ENCODE results near the gene RXRA. TPM values are rescaled to one million over a fixed set of nuclear protein-coding genes. Genes with fewer than 3 reads are reported as not detected.

RXRA gene
- total and polyA plus RNA-seq, 5 donors from 2014 or later, result 0.29 to 13.6 (median 1.4) TPM

DNA sequence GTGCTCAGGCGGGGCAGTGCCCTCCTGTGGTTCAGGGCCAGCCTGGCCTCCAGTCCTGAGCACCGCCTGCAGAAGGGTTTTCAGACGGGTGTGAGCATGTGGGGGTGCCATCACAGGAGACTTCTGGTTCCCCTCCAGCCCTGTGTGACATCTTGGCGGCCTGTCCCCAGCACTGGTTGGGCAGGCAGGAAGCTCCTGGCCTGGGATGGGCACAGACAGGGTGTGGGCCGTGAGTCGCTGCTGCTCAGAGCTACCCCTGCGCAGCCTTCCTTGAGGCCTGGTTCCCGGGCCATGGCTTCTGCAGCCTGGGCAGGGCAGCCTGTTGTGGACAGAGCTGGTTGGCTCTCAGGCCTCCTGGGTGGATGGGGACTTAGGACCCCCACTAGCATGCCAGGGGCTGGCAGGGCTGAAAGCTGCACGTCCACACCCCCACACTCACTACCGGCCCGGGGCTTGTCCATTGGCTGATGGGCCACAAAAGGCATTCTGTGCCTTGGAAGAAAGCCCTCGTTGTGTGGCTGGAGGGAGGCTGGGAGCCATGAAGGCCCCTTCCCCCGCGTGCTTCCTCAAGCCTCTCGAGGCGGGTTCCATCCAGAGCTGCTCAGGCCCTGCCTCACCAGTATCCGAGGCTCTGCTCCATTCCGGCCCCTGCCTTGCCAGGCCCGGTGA, 58.7 kb downstream of the RXRA start:
- Mint-ChIP-seq H3K36me3 (no peaks in the 10 kb centered on the region), H3K4me1 (peaks cover 0 to 43% (median 19%) of the 10 kb centered on the region in 4 donors), H3K27ac (no peak overlapping the region), H3K9me3 (peaks cover 0 to 3% (median 0%) of the 10 kb centered on the region in 7 donors), H3K4me3 (no peak overlapping the region), H3K27me3 (no peaks in the 10 kb centered on the region)
- H3K9me3 ChIP-seq (ENCODE audit: control insufficient read depth in 2 of 2, low read length in 2 of 2), result no peaks in the 10 kb centered on the region
- ATAC-seq (ENCODE audit: low read depth in 2 of 2), result no peak
- no peaks in the 10 kb centered on the region for H3K27me3 ChIP-seq (ENCODE audit: control insufficient read depth, insufficient read depth, low read length)
- H3K4me1 ChIP-seq (ENCODE audit: control insufficient read depth, insufficient read depth, low read length, poor library complexity, severe bottlenecking), result peaks cover 36% of the 10 kb centered on the region
- no peak for DNase-seq
- no peak overlapping the region for H3K27ac ChIP-seq (ENCODE audit: insufficient read depth, low read length, poor library complexity, severe bottlenecking)
- no peak overlapping the region for H3K4me3 ChIP-seq (ENCODE audit: low read depth, low read length)
- H3K36me3 ChIP-seq (ENCODE audit: control insufficient read depth, insufficient read depth, low read length), result no peaks in the 10 kb centered on the region

- peaks cover 0 to 50% (median 25%) of the 10 kb centered on the region in 4 donors for H3K4me1 Mint-ChIP-seq
- H3K9me3 Mint-ChIP-seq, result peaks cover 0 to 3% (median 0%) of the 10 kb centered on the region in 7 donors
- H3K4me3 Mint-ChIP-seq, result no peak overlapping the region
- no peak overlapping the region for H3K27ac ChIP-seq (ENCODE audit: insufficient read depth, low read length, poor library complexity, severe bottlenecking)
- DNase-seq (no peak), ATAC-seq (ENCODE audit: low read depth in 2 of 2) (no peak)
- peaks cover 46% of the 10 kb centered on the region for H3K4me1 ChIP-seq (ENCODE audit: control insufficient read depth, insufficient read depth, low read length, poor library complexity, severe bottlenecking)
- no peak overlapping the region for H3K4me3 ChIP-seq (ENCODE audit: low read depth, low read length)
- H3K27me3 Mint-ChIP-seq, result no peaks in the 10 kb centered on the region
- H3K9me3 ChIP-seq (ENCODE audit: control insufficient read depth in 2 of 2, low read length in 2 of 2), result no peaks in the 10 kb centered on the region
- H3K27me3 ChIP-seq (ENCODE audit: control insufficient read depth, insufficient read depth, low read length), result no peaks in the 10 kb centered on the region
- no peaks in the 10 kb centered on the region for H3K36me3 Mint-ChIP-seq
- no peaks in the 10 kb centered on the region for H3K36me3 ChIP-seq (ENCODE audit: control insufficient read depth, insufficient read depth, low read length)
- no peak overlapping the region for H3K27ac Mint-ChIP-seq
These were observed 59.7 kb downstream of the RXRA start for GRCh38 chr9:134385915-134386314.

- Histone ChIP-seq H3K4me3 (ENCODE audit: low read depth, low read length) (no peak overlapping the region), H3K36me3 (ENCODE audit: control insufficient read depth, insufficient read depth, low read length) (no peaks in the 10 kb centered on the region), H3K27me3 (ENCODE audit: control insufficient read depth, insufficient read depth, low read length) (no peaks in the 10 kb centered on the region), H3K4me1 (ENCODE audit: control insufficient read depth, insufficient read depth, low read length, poor library complexity, severe bottlenecking) (peaks cover 47% of the 10 kb centered on the region), H3K27ac (ENCODE audit: insufficient read depth, low read length, poor library complexity, severe bottlenecking) (no peak overlapping the region), H3K9me3 (ENCODE audit: control insufficient read depth in 2 of 2, low read length in 2 of 2) (no peaks in the 10 kb centered on the region)
- Mint-ChIP-seq H3K27me3 (no peaks in the 10 kb centered on the region), H3K27ac (peak overlapping the region in 1 of 3 donors; percentile 22), H3K9me3 (no peaks in the 10 kb centered on the region), H3K4me1 (peaks cover 0 to 47% (median 21%) of the 10 kb centered on the region in 4 donors), H3K4me3 (peak overlapping the region in 1 of 4 donors; percentile 65), H3K36me3 (no peaks in the 10 kb centered on the region)
- no peak for ATAC-seq (ENCODE audit: low read depth in 2 of 2)
- DNase-seq, result no peak
These were observed 60.9 kb downstream of the RXRA start for GRCh38 chr9:134386951-134387831.

- peaks cover 47% of the 10 kb centered on the region for H3K4me1 ChIP-seq (ENCODE audit: control insufficient read depth, insufficient read depth, low read length, poor library complexity, severe bottlenecking)
- no peaks in the 10 kb centered on the region for H3K9me3 ChIP-seq (ENCODE audit: control insufficient read depth in 2 of 2, low read length in 2 of 2)
- no peaks in the 10 kb centered on the region for H3K36me3 ChIP-seq (ENCODE audit: control insufficient read depth, insufficient read depth, low read length)
- Mint-ChIP-seq H3K27me3 (no peaks in the 10 kb centered on the region), H3K9me3 (peaks cover 0 to 1% (median 0%) of the 10 kb centered on the region in 7 donors), H3K27ac (peak overlapping the region; percentile 22 to 76 (median 52)), H3K36me3 (no peaks in the 10 kb centered on the region), H3K4me3 (peak overlapping the region in 2 of 4 donors; percentile 62), H3K4me1 (peaks cover 0 to 47% (median 20%) of the 10 kb centered on the region in 4 donors)
- ATAC-seq (ENCODE audit: low read depth in 2 of 2) (no peak), DNase-seq (no peak)
- no peak overlapping the region for H3K27ac ChIP-seq (ENCODE audit: insufficient read depth, low read length, poor library complexity, severe bottlenecking)
- H3K4me3 ChIP-seq (ENCODE audit: low read depth, low read length), result no peak overlapping the region
- no peaks in the 10 kb centered on the region for H3K27me3 ChIP-seq (ENCODE audit: control insufficient read depth, insufficient read depth, low read length)
These were observed 62.1 kb downstream of the RXRA start for GRCh38 chr9:134388289-134388808.

DNA sequence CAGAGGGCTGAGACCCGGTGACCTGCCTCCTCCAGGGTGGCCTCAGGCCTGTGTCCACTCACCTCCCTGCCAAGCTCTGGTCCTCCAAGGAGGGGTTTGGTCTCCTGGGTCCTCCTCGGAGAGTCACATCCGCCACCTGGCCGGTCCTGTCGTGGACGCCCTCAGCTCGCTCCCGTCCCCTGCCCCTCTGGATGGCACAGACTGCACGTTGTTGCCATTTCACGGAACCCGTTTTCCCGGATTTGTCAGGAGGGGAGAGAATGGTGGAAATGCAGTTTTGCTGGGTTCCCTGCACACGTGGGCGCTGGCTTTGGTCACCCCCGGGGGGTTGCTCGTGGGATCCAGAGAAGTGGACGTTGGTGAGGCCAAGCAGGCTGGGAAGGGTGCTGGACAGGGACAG, 62.7 kb downstream of the RXRA start:
- H3K4me1 ChIP-seq (ENCODE audit: control insufficient read depth, insufficient read depth, low read length, poor library complexity, severe bottlenecking), result peaks cover 49% of the 10 kb centered on the region
- H3K36me3 Mint-ChIP-seq, result no peaks in the 10 kb centered on the region
- ATAC-seq (ENCODE audit: low read depth in 2 of 2), result no peak
- no peaks in the 10 kb centered on the region for H3K27me3 ChIP-seq (ENCODE audit: control insufficient read depth, insufficient read depth, low read length)
- no peaks in the 10 kb centered on the region for H3K9me3 ChIP-seq (ENCODE audit: control insufficient read depth in 2 of 2, low read length in 2 of 2)
- no peak for DNase-seq
- H3K4me3 Mint-ChIP-seq, result no peak overlapping the region
- H3K4me1 Mint-ChIP-seq, result peaks cover 0 to 50% (median 25%) of the 10 kb centered on the region in 4 donors
- no peak overlapping the region for H3K27ac Mint-ChIP-seq
- no peaks in the 10 kb centered on the region for H3K27me3 Mint-ChIP-seq
- H3K4me3 ChIP-seq (ENCODE audit: low read depth, low read length), result no peak overlapping the region
- no peak overlapping the region for H3K27ac ChIP-seq (ENCODE audit: insufficient read depth, low read length, poor library complexity, severe bottlenecking)
- H3K9me3 Mint-ChIP-seq, result peaks cover 0 to 2% (median 1%) of the 10 kb centered on the region in 7 donors
- H3K36me3 ChIP-seq (ENCODE audit: control insufficient read depth, insufficient read depth, low read length), result no peaks in the 10 kb centered on the region

DNA sequence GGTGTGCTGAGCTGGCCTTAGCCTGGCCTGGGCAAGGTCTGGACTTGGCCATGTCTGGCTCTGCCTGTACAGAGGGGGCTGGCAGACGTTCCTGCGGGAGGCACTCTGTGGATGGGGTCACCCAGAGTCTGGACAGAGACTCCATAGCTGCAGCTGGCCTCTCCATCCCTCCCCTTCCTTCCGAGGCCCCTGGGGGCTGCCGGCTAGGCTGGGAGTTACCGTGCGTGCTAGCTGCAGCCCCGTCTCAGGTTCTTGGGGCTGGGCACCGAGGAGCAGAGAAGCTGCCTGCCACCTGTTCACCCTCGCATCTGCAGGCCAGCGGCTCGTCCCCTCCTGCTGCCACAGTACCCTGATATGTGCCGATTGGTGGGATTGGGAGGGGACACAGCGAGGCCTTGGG, 63.4 kb downstream of the RXRA start:
- H3K36me3 ChIP-seq (ENCODE audit: control insufficient read depth, insufficient read depth, low read length), result no peaks in the 10 kb centered on the region
- Mint-ChIP-seq H3K36me3 (no peaks in the 10 kb centered on the region), H3K4me1 (peaks cover 0 to 50% (median 27%) of the 10 kb centered on the region in 4 donors), H3K9me3 (peaks cover 0 to 6% (median 1%) of the 10 kb centered on the region in 7 donors), H3K27ac (peak overlapping the region in 1 of 3 donors; percentile 97), H3K27me3 (no peaks in the 10 kb centered on the region), H3K4me3 (no peak overlapping the region)
- no peaks in the 10 kb centered on the region for H3K9me3 ChIP-seq (ENCODE audit: control insufficient read depth in 2 of 2, low read length in 2 of 2)
- H3K27me3 ChIP-seq (ENCODE audit: control insufficient read depth, insufficient read depth, low read length), result no peaks in the 10 kb centered on the region
- DNase-seq, result no peak
- ATAC-seq (ENCODE audit: low read depth in 2 of 2), result no peak
- H3K4me1 ChIP-seq (ENCODE audit: control insufficient read depth, insufficient read depth, low read length, poor library complexity, severe bottlenecking), result peaks cover 51% of the 10 kb centered on the region
- no peak overlapping the region for H3K4me3 ChIP-seq (ENCODE audit: low read depth, low read length)
- H3K27ac ChIP-seq (ENCODE audit: insufficient read depth, low read length, poor library complexity, severe bottlenecking), result peak overlapping the region; percentile 98

DNA sequence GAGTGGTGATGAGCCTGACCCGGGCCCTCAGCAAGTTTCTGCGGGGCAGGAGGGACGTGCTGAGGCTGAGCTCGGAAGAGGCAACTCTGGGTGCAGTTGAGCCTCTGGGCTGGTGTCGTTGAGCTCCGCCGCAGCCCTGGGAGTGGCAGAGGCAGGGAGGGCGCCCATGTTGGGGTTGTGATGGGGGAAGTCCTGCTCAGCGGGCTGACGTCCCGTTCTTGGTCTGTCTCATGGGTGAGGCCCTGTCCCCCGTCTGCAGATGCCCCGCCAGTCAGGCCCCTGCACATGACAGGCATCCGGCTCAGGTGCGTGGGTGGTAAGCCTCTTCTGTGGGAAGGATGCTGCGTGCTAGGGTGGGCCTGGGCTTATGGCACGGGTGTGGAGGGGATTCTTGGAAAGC, 64.3 kb downstream of the RXRA start:
- Histone ChIP-seq H3K27ac (ENCODE audit: insufficient read depth, low read length, poor library complexity, severe bottlenecking) (peak overlapping the region; percentile 98), H3K9me3 (ENCODE audit: control insufficient read depth in 2 of 2, low read length in 2 of 2) (no peaks in the 10 kb centered on the region), H3K36me3 (ENCODE audit: control insufficient read depth, insufficient read depth, low read length) (no peaks in the 10 kb centered on the region), H3K4me3 (ENCODE audit: low read depth, low read length) (no peak overlapping the region), H3K4me1 (ENCODE audit: control insufficient read depth, insufficient read depth, low read length, poor library complexity, severe bottlenecking) (peaks cover 59% of the 10 kb centered on the region), H3K27me3 (ENCODE audit: control insufficient read depth, insufficient read depth, low read length) (no peaks in the 10 kb centered on the region)
- peak; percentile 46 to 54 for ATAC-seq (ENCODE audit: low read depth in 2 of 2)
- Mint-ChIP-seq H3K27ac (peak overlapping the region; percentile 95 to 98 (median 97)), H3K4me1 (peaks cover 0 to 53% (median 27%) of the 10 kb centered on the region in 4 donors), H3K4me3 (peak overlapping the region; percentile 78 to 85 (median 82)), H3K9me3 (peaks cover 0 to 6% (median 1%) of the 10 kb centered on the region in 7 donors), H3K36me3 (no peaks in the 10 kb centered on the region), H3K27me3 (no peaks in the 10 kb centered on the region)
- peak; percentile 59 to 80 (median 73) for DNase-seq

Data from CD4-positive, CD25-positive, alpha-beta regulatory T cell (primary cell).